Measurements from ENCODE around the gene RPAP2. TPM values are rescaled to one million over a fixed set of nuclear protein-coding genes. Genes with fewer than 3 reads are reported as not detected.

RPAP2 gene
- total RNA-seq, 1 donor from 2014 or later, result 22.3 TPM

DNA sequence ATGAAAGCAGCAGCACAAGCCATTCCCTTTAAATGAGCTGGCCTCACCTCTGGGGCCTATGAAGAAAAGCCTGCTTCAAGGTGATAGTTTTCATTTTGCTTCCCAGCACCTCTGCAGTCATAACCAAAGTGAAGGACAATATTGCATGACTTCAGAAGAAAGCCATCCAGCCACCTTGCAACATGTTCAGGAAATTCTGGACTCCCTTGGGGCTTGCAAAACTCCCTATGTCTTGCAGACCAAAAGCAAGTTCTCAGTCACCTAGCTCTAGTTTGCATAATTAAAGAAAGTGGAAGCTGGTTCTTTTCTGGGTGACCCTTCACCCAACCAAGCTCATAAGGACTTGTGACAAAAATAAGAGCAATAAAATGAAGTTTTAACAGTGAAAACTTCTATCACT is 100.2 kb downstream of the RPAP2 start:
- intact Hi-C loops (cut with DNase I), result no loop called here
- TF ChIP-seq, protein P1, sequence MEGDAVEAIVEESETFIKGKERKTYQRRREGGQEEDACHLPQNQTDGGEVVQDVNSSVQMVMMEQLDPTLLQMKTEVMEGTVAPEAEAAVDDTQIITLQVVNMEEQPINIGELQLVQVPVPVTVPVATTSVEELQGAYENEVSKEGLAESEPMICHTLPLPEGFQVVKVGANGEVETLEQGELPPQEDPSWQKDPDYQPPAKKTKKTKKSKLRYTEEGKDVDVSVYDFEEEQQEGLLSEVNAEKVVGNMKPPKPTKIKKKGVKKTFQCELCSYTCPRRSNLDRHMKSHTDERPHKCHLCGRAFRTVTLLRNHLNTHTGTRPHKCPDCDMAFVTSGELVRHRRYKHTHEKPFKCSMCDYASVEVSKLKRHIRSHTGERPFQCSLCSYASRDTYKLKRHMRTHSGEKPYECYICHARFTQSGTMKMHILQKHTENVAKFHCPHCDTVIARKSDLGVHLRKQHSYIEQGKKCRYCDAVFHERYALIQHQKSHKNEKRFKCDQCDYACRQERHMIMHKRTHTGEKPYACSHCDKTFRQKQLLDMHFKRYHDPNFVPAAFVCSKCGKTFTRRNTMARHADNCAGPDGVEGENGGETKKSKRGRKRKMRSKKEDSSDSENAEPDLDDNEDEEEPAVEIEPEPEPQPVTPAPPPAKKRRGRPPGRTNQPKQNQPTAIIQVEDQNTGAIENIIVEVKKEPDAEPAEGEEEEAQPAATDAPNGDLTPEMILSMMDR (IDR thresholded peaks at IDR 0.05), result no peak
- H3K36me3 ChIP-seq, result no peaks in the 10 kb centered on the region
- DNase-seq (no peak), ATAC-seq (no peak)
- no peak overlapping the region for H3K27ac ChIP-seq
- no peaks in the 10 kb centered on the region for H3K27me3 ChIP-seq
- no peaks in the 10 kb centered on the region for H3K4me1 ChIP-seq
- H3K9me3 ChIP-seq, result peaks cover 18% of the 10 kb centered on the region
- no peak overlapping the region for H3K4me3 ChIP-seq

DNA sequence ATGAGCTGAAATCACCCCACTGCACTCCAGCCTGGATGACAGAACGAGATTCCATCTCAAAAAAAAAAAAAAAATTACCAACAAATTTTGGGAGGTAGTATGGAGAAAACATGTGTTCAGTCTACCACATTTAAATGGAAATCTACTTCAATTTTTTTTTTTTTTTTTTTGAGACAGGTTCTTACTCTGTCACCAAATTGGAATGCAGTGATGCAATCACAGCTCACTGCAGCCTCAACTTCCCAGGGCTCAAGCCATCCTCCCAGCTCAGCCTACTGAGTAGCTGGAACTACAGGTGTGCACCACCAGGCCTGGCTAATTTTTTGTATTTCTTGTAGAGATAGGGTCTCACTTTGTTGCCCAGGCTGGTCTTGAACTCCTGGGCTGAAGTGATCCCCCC is 105.8 kb downstream of the RPAP2 start:
- H3K36me3 ChIP-seq, result no peaks in the 10 kb centered on the region
- TF ChIP-seq, protein P1 (IDR thresholded peaks at IDR 0.05), result no peak
- H3K27me3 ChIP-seq, result no peaks in the 10 kb centered on the region
- DNase-seq (no peak), ATAC-seq (no peak)
- H3K4me1 ChIP-seq, result no peaks in the 10 kb centered on the region
- no peak overlapping the region for H3K4me3 ChIP-seq
- intact Hi-C loops (cut with DNase I), result no loop called here
- peaks cover 7% of the 10 kb centered on the region for H3K9me3 ChIP-seq
- no peak overlapping the region for H3K27ac ChIP-seq

DNA sequence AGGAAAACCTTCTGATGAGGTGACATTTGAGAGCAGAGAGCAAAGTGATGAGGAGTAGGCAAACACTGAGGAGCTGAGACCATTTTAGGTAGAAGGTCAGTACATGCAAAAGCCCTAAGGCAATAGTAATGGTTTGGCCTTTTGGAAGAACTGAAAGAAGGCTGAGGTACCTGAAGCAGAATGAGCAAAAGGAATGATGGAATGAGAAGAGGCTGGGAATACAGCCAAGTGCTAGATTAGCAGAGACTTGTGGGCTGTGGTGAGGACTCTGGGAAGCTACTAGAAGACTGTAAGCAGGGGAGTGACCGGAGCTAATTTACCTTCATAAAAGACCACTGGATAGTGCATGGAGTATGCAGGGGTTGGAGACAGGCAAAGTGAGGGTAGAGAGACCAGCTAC is 110.0 kb downstream of the RPAP2 start:
- H3K4me3 ChIP-seq, result no peak overlapping the region
- TF ChIP-seq, protein P1 (IDR thresholded peaks at IDR 0.05), result no peak
- H3K27ac ChIP-seq, result no peak overlapping the region
- intact Hi-C loops (cut with DNase I), result no loop called here
- DNase-seq (no peak), ATAC-seq (no peak)
- H3K9me3 ChIP-seq, result no peaks in the 10 kb centered on the region
- H3K27me3 ChIP-seq, result no peaks in the 10 kb centered on the region
- H3K4me1 ChIP-seq, result no peaks in the 10 kb centered on the region
- no peaks in the 10 kb centered on the region for H3K36me3 ChIP-seq

DNA sequence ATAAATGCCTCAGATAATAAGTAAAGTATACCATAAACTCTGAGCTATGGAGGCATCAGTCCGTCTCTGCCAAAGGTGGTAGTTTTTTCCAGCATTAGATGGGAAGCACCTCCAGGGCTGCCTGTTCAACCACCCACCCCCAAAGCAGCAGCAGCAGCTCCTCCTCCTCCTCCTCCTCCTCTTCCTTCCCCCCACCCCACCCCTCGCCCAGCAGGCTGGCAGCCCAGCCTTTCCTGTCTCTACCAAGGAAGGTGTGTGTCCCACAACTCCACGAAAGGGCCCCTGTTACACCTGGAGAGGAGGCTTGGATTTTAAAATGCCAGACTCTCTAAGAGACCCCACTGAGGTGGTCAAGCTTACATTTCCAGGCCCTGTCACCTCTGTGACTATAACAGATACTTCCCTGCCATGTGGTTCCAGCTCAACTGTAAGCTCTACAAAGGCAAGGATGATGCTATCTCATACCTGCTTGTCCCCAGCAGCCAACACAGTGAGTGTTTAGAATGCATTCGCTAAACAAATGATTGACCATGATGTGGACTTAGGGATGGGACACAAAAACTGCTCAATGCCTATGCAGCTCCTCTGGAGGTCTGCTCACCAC is 111.2 kb downstream of the RPAP2 start:
- Histone ChIP-seq H3K27ac (no peak overlapping the region), H3K27me3 (no peaks in the 10 kb centered on the region), H3K4me3 (no peak overlapping the region), H3K9me3 (no peaks in the 10 kb centered on the region), H3K4me1 (no peaks in the 10 kb centered on the region), H3K36me3 (no peaks in the 10 kb centered on the region)
- intact Hi-C loops (cut with DNase I), result no loop called here
- ATAC-seq (no peak), DNase-seq (no peak)
- TF ChIP-seq, protein P1 (IDR thresholded peaks at IDR 0.05), result no peak

DNA sequence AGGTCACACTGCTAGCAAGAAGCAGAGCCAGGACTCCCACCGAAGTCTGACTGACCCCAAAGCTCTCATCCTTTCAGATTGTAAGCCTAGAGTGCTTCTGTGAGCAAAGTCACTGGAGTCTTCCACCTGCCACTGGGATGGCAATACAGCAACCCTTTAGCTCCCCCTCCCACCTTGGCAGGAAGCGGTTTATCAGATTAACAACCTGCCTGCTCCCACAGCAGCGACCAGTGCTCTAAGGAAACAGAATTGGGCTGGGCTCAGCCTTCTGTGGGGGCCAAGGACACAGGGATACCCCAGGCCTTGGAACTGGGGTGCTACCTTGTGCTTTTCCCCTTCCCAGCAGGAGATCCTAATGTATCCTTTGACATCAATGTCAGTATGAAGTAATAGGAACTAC is 111.8 kb downstream of the RPAP2 start:
- Histone ChIP-seq H3K4me3 (no peak overlapping the region), H3K4me1 (no peaks in the 10 kb centered on the region), H3K9me3 (no peaks in the 10 kb centered on the region), H3K36me3 (no peaks in the 10 kb centered on the region), H3K27ac (no peak overlapping the region), H3K27me3 (no peaks in the 10 kb centered on the region)
- no peak for DNase-seq
- TF ChIP-seq, protein P1 (IDR thresholded peaks at IDR 0.05), result no peak
- intact Hi-C loops (cut with DNase I), result no loop called here
- no peak for ATAC-seq

DNA sequence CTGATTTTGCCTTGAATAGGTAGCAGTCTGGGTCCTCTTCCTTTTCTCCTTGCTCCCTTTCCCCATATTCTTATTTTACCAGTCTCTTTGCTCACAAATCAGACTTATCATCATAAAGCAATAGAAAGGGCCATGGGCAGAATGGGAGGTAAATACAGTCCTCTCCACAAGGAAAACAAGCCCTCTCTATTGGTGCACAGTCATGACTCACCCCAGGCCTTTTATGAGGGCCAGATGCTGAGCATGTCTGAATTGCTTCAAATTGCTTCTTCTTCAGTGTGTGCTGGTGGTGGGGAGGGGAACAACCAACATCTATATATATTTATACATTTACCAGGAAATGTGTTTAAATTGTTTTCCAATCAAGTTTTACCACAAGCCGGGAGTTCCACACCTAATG is 112.7 kb downstream of the RPAP2 start:
- Histone ChIP-seq H3K9me3 (no peaks in the 10 kb centered on the region), H3K4me1 (no peaks in the 10 kb centered on the region), H3K36me3 (no peaks in the 10 kb centered on the region), H3K4me3 (no peak overlapping the region), H3K27ac (no peak overlapping the region), H3K27me3 (no peaks in the 10 kb centered on the region)
- TF ChIP-seq, protein P1 (IDR thresholded peaks at IDR 0.05), result no peak
- DNase-seq (no peak), ATAC-seq (no peak)
- intact Hi-C loops (cut with DNase I), result no loop called here

Data from upper lobe of right lung (tissue), 1 donor.